Raji (cell line): ENCODE data around the gene TOR2A.

Experiments used
- POLR2A ChIP-seq: IDR thresholded peaks from 2 replicates; pipeline ENCODE4 v1.6.1; 2011; ENCODE audit warnings: low read depth, low read length, control low read depth; ENCODE audit not compliant: insufficient read depth

The TOR2A gene

DNA sequence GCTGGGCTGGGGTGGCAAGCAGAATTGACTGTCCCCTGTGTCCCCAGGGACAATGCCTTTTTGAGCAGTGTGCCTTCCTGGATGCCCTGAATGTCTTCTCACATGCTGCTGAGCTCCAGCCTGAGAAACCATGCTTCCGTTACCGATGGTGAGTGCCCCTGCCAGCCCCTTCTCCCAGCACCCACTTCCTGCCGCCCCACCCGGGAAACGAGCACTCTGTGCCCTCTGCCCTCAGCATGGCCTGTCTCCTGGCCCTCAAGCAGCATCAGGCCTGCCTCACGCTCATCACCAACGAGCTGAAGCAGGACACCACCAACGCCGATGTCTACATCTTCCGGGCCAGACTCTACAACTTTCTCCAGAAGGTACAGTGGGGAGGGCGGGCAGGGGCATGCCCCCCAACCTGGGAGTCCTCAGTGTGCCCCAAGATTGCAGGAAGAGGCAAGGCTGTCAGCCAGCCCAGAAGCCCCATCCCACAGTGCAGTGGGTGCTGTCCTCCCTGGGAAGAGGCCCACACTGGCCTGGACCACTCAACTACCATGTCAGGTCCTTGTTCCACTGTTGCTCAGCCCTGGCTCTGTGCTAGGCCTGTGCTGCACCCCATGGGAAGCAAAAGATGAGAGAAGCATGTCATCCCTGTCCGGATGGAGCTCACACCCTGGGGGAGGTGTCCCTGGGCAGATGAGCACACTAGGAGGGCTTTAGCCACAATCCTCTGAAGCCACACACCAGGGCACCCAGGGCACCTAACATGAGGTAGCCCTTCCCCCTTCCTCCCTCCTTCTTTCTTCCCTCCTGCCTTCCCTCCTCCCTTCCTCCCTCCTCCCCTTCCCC lies 14.8 kb downstream of the TOR2A start:
- no peak for TF ChIP-seq POLR2A

DNA sequence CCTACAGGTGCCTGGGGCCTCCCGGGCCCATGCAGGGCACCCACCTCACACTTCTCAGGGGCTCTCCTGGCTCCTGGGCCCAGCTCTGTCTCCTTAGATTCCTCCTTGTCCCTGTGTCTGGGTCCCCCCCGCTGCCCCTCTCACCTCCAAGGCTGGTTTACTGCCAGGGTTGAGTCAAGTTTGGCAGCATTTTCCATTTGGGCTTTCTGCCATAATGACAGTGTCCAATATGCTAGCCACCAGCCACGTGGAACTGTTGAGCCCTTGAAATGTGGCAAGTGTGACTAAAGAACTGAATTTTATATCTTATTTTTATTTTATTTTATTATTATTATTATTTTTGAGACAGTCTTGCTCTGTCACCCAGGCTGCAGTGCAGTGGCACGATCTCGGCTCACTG lies 17.3 kb downstream of the TOR2A start:
- TF ChIP-seq POLR2A, result no peak

DNA sequence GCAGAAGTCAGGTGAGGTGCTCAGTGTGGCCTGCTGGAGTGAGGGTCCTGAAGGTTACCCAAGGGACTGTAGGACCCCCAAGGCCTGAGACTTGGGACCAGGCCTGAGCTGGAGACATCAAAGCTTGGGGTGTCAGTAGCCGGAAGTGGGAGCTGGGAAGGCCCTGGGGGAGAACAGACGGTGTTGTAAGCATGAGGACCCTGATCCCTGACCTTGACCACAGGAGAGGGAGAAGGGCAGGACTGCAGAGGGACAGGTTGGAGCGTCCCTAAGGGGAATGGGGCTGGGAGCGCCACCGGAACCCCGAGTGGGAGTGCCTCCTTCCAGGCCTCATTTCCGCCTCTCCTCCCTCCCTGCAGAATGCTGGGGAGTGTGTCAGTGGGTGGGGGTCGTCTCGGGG lies 18.7 kb downstream of the TOR2A start:
- no peak for TF ChIP-seq POLR2A

DNA sequence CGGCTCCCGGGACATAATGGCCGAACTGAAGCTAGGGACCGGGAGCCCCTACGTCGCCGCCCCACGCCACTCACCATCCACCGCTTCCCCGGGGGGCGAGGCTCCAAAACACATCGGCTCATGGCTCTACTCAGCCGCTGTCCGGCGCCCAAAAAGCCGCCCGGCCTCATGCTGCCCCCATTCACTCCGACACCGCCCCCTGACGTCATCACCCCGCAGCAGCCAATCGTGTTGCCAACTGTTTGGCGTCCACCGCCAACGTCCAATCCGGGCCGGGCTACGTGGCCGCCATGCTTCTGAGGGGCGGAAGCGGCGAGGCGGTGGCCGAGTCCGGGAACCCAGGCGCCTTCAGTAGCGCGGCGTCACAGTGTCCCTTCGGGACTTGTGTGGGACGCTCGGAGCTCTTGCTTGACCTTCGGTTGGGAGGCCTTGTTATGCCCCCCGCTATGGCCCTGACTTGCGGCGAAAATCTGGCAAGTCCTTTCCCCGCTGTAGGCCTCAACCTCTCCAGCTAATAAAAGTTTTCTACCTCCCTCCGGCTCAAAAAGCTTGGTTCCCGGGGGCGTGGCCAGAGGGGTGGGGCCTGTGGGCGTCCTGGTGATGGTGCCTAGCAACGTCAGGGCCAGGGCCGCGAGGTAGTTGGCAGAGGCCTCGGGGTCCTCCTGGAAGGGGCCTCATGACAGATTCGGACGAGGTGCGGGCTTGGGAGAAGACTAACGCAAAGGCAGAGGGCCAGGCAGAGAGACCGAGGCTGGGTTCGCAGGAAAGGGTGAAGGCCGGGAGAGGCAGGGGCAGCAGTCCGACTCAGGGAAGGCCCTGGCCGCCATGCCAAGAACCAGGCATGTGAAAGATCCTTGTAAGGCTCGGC lies 19.4 kb downstream of the TOR2A start, which contains the start of the genes PTRH1 and TTC16:
Gene PTRH1 (minus strand): TSS at position 194 of the 868 bp plus-strand sequence. CDS start 24 bp downstream, at position 170.
Gene TTC16 (plus strand): TSS at position 610 of the 868 bp plus-strand sequence. CDS start 67 bp downstream, at position 677.
- TF ChIP-seq POLR2A, result peak; percentile 51

DNA sequence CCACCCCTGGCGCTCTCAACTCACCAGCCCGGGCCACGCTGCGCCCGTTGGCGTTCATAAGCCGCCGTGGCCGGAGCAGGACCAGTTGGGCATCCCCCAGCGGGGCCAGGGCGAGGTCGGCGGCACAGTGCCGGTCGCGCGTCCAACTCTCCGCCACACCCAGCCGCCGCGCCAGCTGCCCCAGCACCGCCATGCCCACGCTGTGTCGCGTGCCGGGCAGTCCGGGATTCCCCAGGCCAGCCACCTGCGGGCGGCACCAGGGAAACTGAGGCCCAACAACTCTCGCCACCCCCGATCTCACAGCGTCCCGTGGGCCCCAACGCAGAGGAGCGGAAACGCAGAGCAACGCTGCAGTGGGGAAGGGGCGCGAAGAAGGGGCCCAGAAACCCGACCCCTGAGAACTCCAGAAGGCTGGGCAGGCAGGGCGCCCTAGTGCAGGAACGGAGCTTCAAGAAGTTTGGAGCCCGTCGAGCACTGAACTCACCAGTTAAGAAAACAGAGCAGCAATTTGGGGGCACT lies 20.1 kb downstream of the TOR2A start:
- TF ChIP-seq POLR2A, result no peak

DNA sequence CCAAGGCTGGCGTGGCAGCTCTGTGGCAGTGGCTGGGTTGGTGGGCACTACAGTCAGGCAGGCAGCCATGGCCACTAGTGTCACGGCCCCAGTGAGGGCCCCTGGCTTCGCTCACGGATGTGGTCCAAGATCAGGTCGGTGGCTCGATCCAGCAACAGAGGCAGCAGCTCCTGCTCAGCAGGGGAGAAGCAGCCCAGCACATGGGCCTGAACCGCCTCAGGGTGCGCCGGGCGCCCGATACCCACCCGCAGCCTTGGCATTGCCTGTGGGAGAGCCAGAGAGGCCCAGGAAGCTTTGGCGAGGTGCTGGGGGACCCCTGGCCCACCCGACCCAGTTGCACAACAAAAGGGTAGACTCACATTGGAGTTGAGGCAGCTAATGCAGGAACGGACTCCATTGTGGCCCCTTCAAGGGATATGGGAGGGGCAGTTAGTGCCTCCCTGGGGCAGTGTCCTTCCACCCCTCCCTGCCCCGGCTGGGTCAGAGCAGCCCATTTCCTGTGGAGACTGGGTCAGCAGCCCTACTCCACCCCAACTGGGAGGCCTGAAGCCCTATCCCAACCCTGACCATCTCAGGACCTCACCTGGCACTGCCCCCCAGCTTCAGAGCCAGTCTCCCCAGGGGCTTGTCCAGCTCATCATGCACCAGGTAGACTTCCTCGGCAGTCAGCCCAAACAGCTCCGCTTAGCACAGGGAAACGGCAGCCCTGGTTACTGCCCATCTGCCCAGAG lies 20.9 kb downstream of the TOR2A start:
- TF ChIP-seq POLR2A, result no peak

DNA sequence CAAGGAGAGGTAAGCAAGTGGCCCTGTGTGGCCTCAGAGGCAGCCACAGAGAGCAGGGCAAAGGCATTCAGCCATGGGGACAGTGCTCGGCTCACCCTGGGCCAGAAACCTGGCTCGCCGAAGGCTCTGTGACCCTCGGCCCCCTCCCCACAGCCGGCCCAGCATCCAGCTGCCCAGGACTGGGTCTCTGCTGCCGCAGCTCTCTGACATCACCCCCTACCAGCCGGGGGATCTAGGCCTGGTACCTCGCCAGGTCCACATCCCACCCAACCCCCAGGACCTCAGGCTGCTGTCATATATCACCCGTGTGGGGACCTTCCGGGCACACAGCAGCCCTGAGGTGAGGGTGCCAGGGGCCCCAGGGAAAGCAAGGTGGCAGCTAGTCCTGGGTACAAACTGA lies 22.2 kb downstream of the TOR2A start:
- TF ChIP-seq POLR2A, result no peak

DNA sequence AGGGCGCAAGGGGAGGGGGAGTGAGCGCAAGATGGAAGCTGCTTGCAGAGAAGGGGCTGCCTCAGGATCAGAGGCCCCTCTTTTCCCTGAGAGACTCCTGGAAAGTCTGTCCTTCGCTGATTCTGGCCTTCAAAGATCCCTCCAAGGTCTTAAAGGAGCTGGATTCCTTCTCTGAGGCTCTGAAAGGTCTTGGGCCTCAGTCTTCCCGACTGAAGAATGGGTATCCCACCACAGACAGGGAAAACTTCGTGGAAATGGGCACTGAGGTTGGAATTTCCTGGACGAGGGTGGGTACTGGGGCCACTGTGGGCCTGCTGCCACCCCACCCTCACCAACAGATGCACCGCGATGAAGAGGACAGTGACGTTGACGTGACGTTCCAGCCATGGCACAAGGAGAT lies 22.7 kb downstream of the TOR2A start:
- TF ChIP-seq POLR2A, result no peak

DNA sequence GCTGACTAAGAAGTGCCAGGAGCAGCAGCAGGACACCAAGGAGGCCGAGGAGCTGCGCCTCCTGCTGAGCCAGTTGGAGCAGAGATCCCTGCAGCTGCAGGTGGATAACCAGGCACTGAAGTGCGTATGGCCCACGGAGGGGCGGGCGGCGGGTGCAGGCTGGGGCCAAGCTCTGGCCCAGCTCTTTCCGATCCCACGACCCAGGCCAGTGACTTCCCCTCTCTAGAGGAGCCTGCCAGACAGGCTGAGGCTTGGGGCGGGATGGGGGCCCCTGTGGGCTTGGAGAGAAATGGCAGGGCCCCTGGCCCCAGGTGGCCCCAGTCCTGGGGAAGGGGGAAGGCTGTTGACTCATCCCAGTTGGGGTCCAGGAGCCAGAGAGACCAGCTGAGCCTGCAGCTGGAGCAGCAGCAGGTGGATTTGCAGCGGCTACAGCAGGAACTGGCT lies 23.2 kb downstream of the TOR2A start:
- no peak for TF ChIP-seq POLR2A

DNA sequence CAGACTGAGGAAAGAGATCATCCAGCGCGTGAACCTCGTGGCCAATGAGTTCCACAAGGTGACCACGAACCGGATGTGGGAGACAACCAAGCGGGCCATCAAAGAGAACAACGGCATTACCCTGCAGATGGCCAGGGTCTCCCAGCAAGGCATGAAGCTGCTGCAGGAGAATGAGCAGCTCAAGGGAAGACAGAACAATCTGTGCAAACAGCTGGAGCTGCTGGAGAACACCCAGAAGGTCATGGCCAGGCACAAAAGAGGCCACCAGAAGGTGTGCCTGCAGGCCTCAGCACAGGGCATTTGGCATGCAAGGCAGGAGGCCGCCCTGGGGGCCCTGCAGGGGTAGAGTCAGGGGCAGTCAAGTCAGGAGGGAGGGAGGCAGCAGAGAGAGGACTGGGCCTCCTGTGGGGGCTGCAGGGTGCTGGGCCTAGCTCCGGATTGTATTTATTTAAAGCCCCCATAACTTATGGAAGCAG lies 23.8 kb downstream of the TOR2A start:
- no peak for TF ChIP-seq POLR2A

DNA sequence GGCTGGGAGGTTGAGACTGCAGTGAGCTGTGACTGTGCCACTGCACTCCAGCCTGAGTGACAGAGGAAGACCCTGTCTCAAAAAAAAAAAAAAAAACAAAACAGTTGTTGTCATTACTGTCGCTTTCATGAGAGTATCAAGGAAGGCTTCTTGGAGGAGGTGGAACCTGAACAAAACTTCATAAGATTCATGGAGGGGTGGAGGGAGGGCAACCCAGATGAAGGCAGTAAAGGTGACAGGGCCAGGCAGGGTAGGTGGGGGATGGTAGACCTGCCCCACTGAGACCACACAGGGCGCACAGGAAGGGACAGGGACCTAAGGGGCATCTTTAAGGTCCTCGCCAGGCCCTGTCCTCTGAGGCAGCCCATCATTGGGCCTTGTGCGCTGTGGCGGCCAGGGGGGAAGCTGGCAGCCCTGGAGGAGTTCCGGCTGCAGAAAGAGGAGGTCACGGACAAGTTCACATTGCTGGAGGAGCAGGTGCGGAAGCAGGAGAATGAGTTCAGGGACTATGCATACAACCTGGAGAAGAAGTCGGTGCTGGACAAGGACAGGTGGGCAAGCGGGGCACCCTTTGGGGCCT lies 24.8 kb downstream of the TOR2A start:
- no peak for TF ChIP-seq POLR2A

DNA sequence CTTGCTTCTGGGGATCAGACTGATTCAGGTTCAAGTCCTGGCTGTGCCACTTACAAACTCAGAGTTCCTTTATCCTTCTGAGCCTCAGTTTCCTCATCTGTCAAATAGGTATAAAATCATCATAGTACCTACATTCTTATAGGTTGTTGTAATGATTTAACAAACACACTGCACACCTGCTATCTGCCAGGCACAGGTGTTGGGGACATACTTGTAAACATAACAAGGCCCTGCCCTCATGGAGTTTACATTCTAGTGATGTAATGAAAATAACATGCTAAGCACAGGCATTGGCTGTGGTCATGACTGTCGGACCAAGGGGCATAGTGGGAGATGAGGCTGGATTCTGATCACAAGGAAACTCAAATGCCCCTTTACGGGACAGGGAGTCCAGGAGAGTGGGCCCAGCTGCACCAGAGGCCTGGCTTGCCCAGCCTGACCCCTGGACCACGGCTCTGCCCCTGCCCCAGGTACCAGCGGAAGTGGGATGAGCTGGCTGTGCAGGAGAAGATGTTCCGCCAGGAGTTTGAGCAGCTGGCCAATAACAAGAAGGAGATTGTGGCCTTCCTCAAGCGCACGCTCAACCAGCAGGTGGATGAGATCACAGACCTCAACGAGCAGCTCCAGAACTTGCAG lies 26.0 kb downstream of the TOR2A start:
- TF ChIP-seq POLR2A, result no peak

DNA sequence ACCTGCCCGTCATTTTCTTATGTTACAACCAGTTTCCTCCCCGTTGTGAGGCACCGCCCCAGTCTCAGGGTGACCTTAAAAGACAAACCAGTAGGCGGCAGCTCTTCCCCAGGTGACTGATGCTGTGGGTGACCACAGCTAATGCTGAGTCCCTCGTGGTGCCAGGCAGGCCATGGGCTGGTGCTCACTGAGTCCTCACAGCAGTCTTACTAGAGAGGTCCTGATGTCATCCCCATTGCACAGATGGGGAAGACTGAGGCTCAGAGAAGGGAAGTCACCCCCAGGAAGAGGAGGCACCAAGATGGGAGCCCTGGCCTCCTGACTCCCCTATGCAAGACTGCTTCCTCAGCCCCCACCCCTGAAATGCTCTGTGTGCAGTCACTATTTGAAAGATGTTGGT lies 27.3 kb downstream of the TOR2A start:
- TF ChIP-seq POLR2A, result no peak

DNA sequence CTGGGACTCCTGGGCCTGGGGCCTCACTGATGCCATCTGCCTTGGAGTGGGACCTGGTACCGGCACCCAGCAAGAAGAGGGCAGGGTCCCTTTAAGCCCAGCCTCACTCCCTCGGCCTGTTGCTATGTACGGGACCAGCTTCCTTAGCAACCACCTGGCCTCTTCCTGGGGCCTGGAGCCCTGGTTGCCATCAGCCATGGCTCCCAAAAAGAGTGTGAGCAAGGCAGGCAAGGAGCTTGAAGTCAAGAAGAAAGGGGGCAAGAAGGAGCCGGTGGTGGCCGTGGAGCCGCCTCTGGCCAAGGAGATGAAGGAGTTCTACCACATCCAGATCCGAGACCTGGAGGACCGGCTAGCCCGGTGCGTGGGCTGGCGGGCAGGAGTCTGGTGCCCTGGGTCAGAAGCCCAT lies 28.3 kb downstream of the TOR2A start, which contains the start of gene CFAP157:
Gene CFAP157 (plus strand): TSS at position 153 of the 406 bp plus-strand sequence. CDS start 44 bp downstream, at position 197.
- no peak for TF ChIP-seq POLR2A
